Measurements from ENCODE around the gene STT3A. TPM values are rescaled to one million over a fixed set of nuclear protein-coding genes. Genes with fewer than 3 reads are reported as not detected.

Gene STT3A
- polyA plus RNA-seq, 1 donor from 2014 or later = 54.3 TPM

- Histone ChIP-seq H3K27ac (ENCODE audit: low read length) (no peak overlapping the region), H3K9me3 (ENCODE audit: low read length) (no peaks in the 10 kb centered on the region), H3K9ac (ENCODE audit: low read length) (no peak overlapping the region), H3K27me3 (ENCODE audit: insufficient read depth, low read depth, low read length) (no peaks in the 10 kb centered on the region), H3K79me2 (replicated peaks; ENCODE audit: insufficient read depth, low read length) (no peaks in the 10 kb centered on the region), H3F3A (ENCODE audit: insufficient read depth, low read length, poor library complexity, severe bottlenecking) (no peaks in the 10 kb centered on the region), H4K20me1 (ENCODE audit: insufficient read depth) (no peaks in the 10 kb centered on the region), H2AFZ (ENCODE audit: low read depth, low read length) (no peak overlapping the region), H3K9me2 (ENCODE audit: insufficient read depth, low read length) (no peaks in the 10 kb centered on the region), H3K36me3 (ENCODE audit: insufficient read depth, low read length) (peaks cover 4% of the 10 kb centered on the region), H3K4me2 (ENCODE audit: low read length) (no peak overlapping the region), H3K4me3 (ENCODE audit: low read length) (no peak overlapping the region)
- no peak for TF ChIP-seq MXI1 (conservative IDR thresholded peaks at IDR 0.05; ENCODE audit: poor library complexity, severe bottlenecking)
- TF ChIP-seq SMC3 (conservative IDR thresholded peaks at IDR 0.05; ENCODE audit: poor library complexity) = no peak
- no peak for TF ChIP-seq TAF1 (IDR thresholded peaks at IDR 0.05; ENCODE audit: low read depth)
- TF ChIP-seq RAD21 (conservative IDR thresholded peaks at IDR 0.05) = no peak
- no peak for TF ChIP-seq EP300 (conservative IDR thresholded peaks at IDR 0.05; ENCODE audit: poor library complexity, severe bottlenecking)
- TF ChIP-seq EZH2 (IDR thresholded peaks at IDR 0.05; ENCODE audit: borderline replicate concordance, insufficient read depth, low read length, poor library complexity, severe bottlenecking) = no peak
- no peak for TF ChIP-seq REST (IDR thresholded peaks at IDR 0.05; ENCODE audit: borderline replicate concordance)
- no peak for TF ChIP-seq POLR2AphosphoS5 (IDR thresholded peaks at IDR 0.05)
- no peak for TF ChIP-seq CTCF (IDR thresholded peaks at IDR 0.05; ENCODE audit: poor library complexity, severe bottlenecking)
Observed at GRCh38 chr11:125670172-125670571, 77.5 kb downstream of the STT3A start.

- H3K9me3 ChIP-seq (ENCODE audit: low read length) = no peaks in the 10 kb centered on the region
- no peaks in the 10 kb centered on the region for H3K9me2 ChIP-seq (ENCODE audit: insufficient read depth, low read length)
- H3K9ac ChIP-seq (ENCODE audit: low read length) = no peak overlapping the region
- H3F3A ChIP-seq (ENCODE audit: insufficient read depth, low read length, poor library complexity, severe bottlenecking) = no peaks in the 10 kb centered on the region
- no peak overlapping the region for H2AFZ ChIP-seq (ENCODE audit: low read depth, low read length)
- no peaks in the 10 kb centered on the region for H4K20me1 ChIP-seq (ENCODE audit: insufficient read depth)
- H3K27me3 ChIP-seq (ENCODE audit: insufficient read depth, low read depth, low read length) = no peaks in the 10 kb centered on the region
- H3K27ac ChIP-seq (ENCODE audit: low read length) = no peak overlapping the region
- no peak overlapping the region for H3K4me2 ChIP-seq (ENCODE audit: low read length)
- no peaks in the 10 kb centered on the region for H3K79me2 ChIP-seq (replicated peaks; ENCODE audit: insufficient read depth, low read length)
- H3K4me3 ChIP-seq (ENCODE audit: low read length) = no peak overlapping the region
- TF ChIP-seq CTCF (IDR thresholded peaks at IDR 0.05; ENCODE audit: poor library complexity, severe bottlenecking) (no peak), MXI1 (conservative IDR thresholded peaks at IDR 0.05; ENCODE audit: poor library complexity, severe bottlenecking) (no peak), TAF1 (IDR thresholded peaks at IDR 0.05; ENCODE audit: low read depth) (no peak), REST (IDR thresholded peaks at IDR 0.05; ENCODE audit: borderline replicate concordance) (no peak), RAD21 (conservative IDR thresholded peaks at IDR 0.05) (no peak), SMC3 (conservative IDR thresholded peaks at IDR 0.05; ENCODE audit: poor library complexity) (no peak), EP300 (conservative IDR thresholded peaks at IDR 0.05; ENCODE audit: poor library complexity, severe bottlenecking) (no peak), POLR2AphosphoS5 (IDR thresholded peaks at IDR 0.05) (no peak), EZH2 (IDR thresholded peaks at IDR 0.05; ENCODE audit: borderline replicate concordance, insufficient read depth, low read length, poor library complexity, severe bottlenecking) (no peak)
- peaks cover 4% of the 10 kb centered on the region for H3K36me3 ChIP-seq (ENCODE audit: insufficient read depth, low read length)
Observed at GRCh38 chr11:125671561-125671960, 78.9 kb downstream of the STT3A start.
